Activated CD4-positive, alpha-beta T cell treated with anti-CD3 and anti-CD28 coated beads for 24 hours (primary cell): ENCODE measurements around the gene HPCAL1.
"Not testable (repeated sequence)": the region's sequence is repeated elsewhere in the genome, so short reads cannot be mapped to it uniquely, and the experiment has no call there.

Experiments
- DNase-seq, 2 donors: peaks; one replicate each; pipeline ENCODE4 v3.0.0-alpha.2; 2020; ENCODE audit warnings: low read depth in 2 of 2

HPCAL1 gene

DNA sequence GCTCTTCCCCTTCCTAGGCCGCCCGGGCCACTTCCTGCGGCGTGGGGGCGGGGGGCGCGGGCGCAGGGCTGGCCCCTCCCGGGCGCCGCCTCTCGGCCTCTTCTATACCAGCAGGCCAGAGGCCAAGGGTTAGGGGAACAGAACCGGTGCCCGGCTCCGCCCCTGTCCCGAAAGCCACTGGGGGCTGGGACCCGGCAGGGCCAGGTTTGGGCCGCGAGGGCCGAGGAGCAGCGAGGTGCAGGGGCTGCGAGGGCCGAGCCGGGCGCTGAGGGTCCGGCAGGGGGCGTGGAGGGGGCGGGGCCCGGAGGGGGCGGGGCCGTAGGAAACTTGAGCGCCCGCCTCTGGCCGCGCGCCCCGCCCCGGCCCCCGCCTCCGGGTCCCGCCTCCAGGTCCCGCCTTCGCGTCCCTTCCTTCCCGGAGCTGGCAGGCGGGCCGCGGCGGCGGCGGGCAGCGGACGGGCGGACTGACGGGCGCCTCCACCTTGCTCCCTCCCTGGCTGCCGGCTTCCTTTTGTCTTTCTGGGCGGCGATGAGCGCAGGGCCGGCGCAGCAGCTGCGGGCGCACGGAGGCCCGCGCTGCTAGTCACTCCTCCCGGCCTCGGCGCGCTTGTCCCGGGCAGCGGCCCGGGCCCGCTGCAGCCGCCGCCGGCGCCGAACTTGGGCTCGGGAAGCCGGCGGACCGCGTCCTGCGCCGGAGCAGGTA is at the start of gene HPCAL1:
TSS of gene HPCAL1 (plus strand) at position 426 of the 702 bp plus-strand sequence. CDS start 116,854 bp downstream, outside the sequence.
- DNase-seq: peak; percentile 62 to 75

DNA sequence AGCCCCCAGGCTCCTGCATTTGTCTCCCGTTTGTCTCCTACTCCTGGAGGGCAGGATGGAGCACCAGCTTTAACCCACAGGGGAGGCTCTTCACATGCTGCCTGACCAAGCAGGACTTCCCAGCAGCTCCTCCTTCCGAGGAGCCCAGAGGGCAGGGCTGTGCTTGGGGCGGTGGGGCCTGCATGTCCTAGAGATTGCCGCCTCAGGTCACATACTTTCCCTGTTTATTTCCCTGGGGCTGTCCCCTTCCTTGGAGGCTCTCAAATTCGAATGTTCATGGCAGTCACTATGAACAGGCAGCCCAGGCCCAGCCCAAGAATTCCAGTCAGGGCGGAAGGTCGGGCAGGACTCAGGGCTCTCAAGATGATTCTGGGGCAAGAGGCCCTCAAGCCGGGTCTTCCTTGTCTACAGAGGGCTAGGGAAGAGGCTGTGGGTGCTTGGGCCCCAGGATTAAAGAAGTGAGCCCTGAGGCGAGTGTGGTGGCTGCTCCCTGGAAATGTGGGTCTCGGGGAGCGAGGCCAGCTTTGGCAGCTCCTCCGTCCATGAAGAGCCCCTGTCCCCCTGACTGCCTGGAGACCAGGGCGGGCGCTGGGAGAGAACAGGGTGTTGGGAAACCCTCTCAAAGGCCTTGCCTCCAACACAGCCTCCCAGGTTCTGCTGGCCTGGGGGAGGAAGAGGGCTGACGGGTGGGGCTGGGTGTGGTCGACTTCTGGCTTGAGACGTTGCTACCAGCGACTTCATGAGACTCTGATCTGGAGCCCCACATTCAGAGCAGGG is 48.9 kb upstream of the HPCAL1 start:
- DNase-seq: no peak

DNA sequence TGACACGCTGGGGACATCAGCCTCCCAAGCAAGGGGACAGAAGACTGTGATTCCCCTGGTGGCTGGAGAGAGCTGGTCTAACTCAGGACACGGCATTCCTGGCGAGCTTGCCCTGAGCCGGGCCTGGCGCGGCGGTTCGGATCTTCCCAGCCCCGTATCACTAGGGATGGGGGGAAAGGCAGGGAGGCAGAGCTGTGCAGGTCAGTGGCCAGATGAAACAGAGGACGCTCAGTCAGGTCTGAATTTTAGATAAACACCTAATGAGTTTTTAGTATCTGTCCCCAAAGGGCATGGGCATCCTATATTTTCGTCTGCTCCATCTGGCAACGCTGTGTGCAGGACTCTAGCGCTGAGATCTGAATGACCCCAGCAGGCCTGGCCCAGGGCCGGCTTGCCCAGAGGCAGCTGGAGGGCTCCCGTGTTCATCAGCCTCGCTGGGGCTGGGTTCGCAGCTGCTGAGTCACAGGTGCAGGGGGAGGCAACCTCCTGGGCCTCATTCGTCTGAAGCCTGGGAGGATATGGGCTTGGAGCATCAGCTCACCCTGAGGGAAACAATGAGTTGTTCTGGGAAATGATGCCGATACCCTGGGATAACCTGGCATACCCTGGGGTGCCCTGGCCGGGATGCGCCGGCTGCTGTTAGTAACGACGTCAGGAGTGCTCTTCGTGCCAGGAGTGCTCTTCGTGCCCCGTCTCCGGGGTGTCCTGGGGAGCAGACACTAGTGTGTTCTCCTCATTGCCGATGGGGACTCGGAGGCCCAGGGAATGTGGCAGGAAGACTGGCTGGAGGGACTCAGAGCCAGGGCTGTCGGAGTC is 48.1 kb upstream of the HPCAL1 start:
- no peak for DNase-seq

DNA sequence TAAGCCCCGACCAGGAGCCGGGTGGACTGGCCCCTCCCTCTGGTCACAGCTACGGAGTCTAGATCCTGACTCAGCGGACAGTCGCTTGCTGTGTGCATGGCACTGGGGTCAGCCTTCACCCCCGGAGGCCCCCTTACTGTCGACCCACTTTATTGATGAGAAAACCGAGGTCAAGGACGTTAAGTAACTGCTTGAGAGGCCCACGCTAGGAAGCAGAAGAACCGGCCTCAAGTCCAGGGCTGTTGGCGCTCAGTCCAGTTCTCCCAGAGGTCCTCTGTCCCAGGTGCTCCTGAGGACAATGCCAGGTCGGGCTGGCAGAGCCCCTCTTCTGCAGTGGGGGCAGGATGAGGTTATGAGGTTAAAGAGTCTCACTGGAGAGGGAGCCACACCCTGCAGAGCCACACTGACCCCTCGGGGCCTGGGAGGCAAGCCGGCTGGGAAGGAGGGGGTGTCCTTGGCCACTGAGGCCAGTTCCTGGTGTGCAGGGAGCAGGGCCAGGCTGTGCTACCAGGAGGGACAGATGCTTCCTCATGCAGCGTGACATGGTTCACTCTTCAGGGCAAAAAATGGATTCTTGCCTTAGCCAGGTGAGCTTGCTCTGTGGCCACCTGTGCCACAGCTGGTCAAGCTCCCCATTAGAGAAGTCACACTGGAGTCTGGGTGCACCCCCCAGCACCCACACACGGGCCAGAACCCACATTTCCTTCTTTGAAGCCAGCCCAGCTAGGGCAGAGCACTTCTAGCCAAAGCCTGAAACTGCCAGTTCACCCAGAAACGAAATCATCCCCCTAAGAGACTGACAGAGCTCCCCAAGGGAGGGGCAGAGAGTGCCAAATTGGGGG is 47.3 kb upstream of the HPCAL1 start:
- DNase-seq: no peak

DNA sequence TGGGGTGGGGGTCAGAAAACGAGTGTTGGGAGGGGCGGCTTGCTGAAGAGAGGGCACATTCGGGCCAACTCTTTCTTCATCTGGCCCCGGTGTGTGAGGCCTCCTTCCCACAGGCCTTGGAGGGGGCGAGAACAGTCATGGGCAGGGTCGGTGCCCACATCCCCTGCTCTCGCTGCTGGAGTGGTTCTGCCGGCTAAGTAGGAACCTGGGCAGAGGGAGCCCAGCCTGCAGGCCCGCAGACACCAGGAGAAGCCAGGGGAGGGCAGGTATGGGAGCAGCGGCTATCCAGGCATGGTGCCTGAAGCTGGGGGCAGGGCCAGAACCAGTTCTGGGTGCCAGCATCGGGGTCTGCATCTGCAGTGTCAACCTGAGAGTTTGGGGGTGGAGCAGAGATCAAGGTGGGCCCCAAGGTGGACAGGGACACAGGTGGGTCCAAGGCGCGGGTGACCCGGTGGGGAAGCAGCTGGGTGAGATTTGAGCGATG is 46.6 kb upstream of the HPCAL1 start:
- DNase-seq: no peak

DNA sequence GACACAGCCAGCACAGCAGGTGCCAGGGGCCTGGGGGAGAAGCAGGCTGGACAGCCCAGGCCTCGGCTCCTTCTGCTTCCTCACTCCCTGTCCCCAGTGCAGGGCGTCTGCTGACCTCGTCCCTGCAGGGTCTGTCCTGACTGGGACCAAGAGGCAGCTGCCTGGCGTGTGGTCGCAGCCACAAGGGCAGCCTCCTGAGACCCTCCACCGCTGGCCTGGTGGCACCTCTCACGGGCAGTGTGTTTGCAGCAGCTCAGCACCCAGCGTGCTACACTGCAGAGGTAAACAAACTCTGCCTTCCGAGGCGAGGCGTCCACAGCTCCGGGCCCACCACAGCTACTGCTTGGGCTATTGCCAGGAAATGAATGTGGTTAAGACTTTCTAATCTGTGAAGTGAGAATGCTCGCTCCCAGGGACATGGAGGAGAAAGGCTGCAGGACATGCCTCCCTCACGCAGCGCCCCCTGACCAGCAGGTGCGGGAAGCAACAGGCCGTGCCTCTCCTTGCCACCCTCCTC is 46.1 kb upstream of the HPCAL1 start:
- no peak for DNase-seq

DNA sequence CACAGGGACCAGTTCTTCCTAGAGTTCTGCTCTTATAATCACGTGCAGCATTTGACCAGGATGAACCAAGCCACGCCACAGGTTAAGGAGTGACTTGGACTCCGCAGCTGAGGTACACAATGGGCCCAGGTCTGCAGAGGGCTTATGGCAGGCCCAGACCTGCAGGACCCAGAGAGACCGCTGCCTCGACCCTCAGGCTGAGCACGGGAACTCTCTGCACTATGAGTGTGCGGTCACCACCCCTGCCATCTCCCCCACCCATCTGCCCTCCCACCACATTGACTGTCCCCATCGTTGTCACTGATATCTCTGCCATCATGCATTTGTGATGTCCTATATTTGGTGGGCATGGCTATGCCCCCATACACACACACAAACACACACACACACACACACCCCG is 45.7 kb upstream of the HPCAL1 start:
- DNase-seq: no peak

DNA sequence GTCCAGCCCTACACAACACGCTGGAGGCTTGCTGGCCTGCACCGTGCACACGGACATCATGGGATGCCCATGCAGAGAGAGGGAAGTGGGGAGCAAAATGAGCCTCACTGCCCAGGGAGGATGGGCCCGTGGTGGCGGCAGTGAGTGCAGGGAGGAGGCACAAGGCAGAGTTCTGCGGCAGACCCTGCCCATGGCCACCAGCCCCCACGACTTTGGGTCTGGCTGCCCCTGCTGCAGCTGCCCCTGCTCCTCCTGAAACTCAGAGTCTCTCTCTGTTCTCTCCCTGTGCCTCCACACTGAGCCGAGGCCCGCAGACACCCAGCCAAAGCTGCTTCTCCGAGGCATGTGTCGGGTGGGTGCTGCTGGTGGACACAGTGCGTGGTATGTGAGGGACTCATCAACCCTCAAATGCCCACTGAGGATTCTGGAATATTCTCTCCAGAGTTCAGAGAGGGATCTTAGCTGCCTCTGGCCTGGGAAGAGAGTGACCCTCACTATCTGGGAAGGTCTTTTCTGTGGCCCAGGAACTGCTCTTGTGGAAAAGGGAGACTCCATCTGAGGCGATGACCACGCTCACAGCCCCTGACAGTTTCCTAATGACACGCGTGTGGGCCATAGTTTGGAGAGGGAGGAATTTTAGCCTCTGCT is 45.1 kb upstream of the HPCAL1 start:
- no peak for DNase-seq

DNA sequence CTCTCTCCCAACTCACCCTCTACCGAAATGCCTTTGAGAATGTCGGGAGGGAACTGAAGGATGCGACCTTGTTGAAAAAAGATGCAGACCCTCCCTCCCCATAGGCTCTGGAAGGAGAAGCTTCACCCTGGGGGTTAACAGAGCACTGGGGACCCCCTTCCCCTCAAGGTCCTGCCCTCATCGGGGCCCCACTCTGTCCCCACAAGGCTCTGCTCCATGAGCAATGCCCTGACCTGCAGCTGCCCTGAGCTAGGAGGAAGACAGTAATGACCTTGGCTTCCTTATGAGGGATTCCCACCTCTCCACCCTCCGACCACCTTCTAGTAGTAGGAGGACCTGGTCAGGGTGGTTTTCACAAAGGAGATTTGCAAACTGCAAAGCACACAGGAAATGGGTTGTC is 44.4 kb upstream of the HPCAL1 start:
- no peak for DNase-seq

DNA sequence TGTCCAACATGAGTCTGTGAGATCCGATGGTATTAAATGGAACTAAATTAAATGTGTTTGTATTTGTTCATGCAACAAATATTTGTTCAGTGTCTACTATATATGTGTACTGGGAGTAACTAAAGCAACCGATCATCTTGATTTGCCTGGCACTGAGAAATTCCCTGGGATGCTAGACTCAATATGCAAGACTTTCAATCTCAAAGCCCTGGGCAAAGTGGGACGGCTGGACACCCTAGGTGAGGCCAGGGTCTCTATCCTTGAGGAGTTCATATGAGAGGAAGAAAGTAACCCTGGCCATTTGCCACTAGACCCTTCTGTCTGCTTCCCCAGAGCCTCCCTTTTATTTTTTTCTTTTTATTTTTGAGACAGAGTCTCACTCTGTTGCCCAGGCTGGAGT is 44.0 kb upstream of the HPCAL1 start:
- no peak for DNase-seq

DNA sequence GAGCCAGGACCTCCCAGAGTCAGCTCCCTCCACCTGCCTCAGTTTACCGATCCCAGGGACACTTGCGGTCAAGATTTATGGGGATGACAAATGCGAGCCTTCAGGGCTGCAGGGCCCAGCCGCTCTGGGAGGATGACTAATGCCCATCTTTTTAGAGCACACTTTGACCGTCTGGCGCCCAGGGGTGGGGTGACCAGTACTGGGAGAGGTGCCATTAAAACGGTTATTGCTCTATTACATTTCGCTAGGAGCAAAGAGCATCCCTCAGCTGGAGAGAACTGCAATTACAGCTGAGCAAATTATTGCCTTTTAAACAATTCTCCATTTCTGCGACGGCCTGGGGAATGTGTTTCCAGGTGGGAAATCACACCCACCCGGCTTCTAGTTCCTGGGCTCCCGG is 42.6 kb upstream of the HPCAL1 start:
- DNase-seq: no peak

DNA sequence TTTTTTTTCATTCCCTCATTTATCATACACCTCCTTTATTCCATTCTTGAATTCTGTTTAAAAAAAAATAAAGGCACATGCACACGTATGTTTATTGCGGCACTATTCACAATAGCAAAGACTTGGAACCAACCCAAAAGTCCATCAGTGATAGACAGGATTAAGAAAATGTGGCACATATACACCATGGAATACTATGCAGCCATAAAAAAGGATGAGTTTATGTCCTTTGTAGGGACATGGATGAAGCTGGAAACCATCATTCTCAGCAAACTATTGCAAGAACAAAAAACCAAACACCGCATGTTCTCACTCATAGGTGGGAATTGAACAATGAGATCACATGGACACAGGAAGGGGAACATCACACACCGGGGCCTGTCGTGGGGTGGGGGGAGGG is 39.2 kb upstream of the HPCAL1 start:
- DNase-seq: not testable (repeated sequence)

DNA sequence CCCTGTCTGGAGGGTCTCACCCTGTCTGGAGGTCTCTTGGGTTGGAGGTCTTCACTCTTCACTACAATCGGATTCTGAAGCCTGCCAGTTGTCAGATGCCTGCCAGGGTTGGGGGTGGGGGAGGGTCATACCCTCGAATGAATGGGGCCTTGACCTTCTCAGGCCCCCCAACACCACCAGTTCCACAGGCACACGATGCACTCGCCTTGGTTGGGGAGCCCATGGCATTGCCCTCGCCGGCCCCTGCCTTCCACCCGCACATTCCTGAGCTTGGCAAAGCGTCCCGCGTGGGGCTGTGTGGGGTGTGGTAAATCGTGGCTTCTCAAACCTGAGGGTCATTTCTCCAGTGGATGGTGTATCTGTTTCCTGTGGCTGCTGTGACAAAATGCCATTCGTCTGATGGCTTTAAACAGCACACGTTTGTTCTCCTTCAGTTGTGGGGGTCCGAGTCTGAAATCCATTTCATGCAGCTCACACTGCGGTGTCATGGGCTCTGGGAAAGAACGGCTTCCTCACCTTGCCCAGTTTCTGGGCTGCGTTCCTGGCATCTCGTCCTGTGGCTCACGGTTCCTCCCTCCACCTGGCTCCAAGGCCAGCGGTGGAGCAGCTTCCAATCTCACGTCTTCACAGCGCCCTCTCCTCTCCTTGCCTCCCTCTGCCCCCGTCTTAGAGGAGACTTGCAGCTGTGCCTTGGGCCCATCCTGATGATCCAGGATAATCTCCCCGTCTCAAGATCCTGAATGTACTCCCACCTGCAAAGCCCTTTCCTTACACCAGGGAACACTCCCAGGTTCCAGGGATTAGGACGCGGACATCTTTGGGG is 38.0 kb upstream of the HPCAL1 start:
- no peak for DNase-seq

DNA sequence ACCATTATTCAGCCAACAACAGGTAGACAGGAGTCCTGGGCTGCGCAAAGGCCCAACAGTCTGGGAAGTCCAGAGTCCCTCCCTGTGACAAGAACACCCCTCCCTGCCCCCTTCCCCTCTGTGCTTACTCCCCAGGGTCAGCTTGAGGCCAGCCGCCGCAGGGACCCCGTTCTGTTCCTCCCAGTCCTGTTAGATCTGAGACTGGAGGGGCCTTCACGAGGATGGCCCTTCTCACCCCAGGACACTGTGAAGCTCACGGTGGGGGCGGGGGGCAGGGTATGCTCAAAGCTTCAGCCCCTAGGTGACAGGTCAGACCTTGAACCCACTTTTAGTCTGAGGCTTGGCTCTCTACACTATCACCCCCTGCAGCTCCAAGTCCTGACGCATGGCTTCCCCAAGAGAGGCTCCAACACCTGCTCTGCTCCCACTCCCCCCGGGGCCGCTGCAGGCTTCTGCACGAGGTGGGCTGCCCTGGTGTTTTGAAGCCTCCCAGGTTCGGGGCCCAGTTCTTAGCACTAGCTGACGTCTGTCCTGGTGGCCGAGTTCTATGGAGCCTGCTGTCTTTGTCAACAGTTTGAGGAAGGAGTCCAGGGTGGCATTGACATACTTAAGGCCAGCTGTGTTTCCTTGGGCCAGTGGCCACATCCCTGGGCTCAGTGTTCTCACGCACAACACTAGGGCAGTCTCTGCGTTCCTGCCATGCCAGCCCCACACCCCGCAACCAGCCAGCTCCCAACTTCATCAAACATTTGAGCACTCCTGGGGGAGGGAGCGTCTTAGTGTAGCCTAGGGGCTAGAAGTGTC is 37.2 kb upstream of the HPCAL1 start:
- DNase-seq: no peak

DNA sequence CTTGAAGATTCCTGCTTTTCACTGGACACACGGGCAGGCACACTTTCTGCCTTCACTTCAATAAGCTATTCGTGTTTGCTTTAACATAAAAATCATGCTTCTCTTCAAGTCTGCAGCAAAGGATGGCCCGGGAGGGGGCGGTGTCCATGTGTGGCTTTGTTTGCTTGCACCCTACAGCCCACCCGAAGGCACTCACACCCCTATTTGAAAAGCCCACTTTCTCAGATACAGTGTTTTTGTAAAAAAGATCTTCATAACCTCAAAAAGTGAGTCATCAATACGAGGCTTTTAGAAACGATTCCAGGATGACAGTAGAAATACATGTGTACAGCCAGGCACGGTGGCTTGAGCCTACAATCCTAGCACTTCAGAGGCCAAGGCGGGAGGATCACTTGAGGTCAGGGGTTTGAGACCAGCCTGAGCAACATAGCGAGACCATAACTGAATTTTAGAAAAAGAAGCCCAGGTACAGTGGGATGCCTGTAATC is 36.5 kb upstream of the HPCAL1 start:
- DNase-seq: no peak

DNA sequence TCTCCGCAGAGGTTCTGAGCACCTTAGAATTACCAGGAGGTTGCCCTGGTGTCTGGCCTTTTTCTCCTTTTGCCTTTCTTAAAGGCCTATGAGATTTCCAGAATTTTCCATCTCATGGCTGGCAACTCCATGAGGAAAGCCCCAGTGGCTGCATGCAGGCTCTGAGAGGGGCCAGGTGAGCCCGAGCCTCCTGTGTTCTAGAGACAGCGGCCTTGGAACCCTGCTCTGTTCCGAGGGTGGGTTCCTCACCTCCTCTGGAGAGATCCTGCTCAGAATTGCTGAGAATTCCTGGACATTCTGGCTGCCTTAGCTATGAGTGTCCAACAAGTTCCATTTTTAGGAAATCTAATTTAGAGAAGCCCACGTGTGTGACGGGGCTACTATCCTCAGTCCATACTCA is 35.7 kb upstream of the HPCAL1 start:
- no peak for DNase-seq

DNA sequence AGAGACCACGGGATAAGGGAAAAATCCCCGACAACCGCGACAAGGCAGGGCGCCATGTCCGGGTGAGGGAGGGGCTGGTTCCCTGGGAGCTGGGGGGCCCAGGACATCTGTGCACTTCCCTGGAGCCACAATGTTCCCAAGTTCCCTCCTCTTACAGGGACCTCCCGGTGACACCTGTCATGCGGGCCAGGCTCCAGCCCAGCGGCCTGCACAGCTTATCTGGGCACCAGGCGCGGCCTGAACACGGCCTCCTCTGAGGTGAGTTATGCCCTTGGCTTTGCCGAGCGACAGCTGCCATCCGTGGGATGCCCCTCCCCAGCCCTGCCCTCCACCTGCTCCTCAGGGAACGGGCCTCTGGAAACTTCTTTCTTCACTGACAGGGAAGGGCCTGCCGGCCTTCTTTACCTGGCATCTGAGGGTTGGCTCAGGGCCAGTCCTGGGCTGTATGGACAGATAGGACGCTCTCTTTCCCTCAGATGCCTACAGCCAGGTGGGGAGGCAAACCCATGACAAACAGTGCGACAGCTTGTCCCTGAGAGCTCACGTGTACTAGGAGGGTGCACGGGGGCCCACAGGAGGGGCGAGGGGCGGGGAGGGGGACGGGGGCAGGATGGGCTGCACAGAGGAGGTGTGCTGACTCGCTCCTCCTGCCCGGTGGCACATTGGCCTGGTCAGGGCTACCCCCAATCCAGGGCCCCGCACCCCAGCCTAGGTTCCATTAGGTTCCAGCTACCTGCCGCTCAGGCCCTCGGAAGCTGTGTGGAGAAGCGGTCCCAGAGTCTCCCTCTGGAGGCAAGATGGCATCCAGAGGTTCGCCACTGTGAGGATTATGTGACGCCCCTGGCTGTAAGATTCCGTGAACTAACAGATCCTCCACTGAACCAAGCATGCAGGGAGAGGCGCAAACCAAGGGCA is 34.9 kb upstream of the HPCAL1 start:
- DNase-seq: no peak

DNA sequence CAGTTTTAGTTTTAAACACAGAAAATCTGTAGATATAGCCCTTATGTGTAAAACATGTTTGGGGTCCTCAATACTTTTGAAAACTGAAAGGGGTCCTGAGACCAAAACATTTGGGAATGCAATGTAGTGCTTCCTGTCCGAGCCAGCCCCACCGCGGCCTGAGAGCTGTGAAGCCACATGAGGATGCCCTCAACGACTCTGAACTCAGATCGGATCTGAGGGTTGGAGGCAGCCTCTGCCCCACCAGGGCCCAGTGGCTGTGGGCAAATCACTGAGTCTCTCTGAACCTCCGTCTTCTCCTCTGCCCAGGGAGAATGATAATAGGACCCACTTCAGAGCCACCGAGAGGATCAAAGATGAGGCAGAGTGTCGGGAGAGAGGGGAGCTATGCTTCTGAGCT is 33.4 kb upstream of the HPCAL1 start:
- no peak for DNase-seq
